Suprapubic skin (tissue), 4 donors: Measurements from ENCODE around the gene NDUFC1.

ENCODE experiments used
- CTCF ChIP-seq, 2 donors: fragments of 200-600 bp in 1 of 2; fragments of 450-650 bp in 1 of 2; sonication (generic) in 1 of 2; IDR thresholded peaks; one replicate each; pipeline ENCODE4 v1.5.1; 2016 to 2019; ENCODE audit warnings: antibody characterized with exemption in 2 of 2, mild to moderate bottlenecking in 1 of 2, moderate library complexity in 1 of 2
- EP300 ChIP-seq: sonication (generic); formaldehyde crosslinking; IDR thresholded peaks from one replicate; pipeline ENCODE4 v1.6.1; 2017; ENCODE audit warnings: antibody characterized with exemption
- POLR2A ChIP-seq, 2 donors: fragments of 450-650 bp; IDR thresholded peaks; one replicate each; pipeline ENCODE4 v1.6.1; 2017; ENCODE audit warnings: antibody characterized with exemption in 2 of 2, mild to moderate bottlenecking in 2 of 2, moderate library complexity in 2 of 2
- POLR2AphosphoS5 ChIP-seq, 3 donors: sonication (generic); formaldehyde crosslinking; IDR thresholded peaks; one replicate each; pipeline ENCODE4 v1.6.1; 2017; ENCODE audit warnings: antibody characterized with exemption in 3 of 3

GRCh38 chr4:139265654-139266053 is 36.6 kb downstream of the NDUFC1 start:
- no peak for TF ChIP-seq CTCF (IDR thresholded peaks at IDR 0.05)
- no peak for TF ChIP-seq POLR2A (IDR thresholded peaks at IDR 0.05)
- no peak for TF ChIP-seq EP300
- TF ChIP-seq POLR2AphosphoS5 (IDR thresholded peaks at IDR 0.05): no peak
